Keratinocyte (primary cell): ENCODE data around the gene RERE. TPM values are rescaled to one million over a fixed set of nuclear protein-coding genes. Genes with fewer than 3 reads are reported as not detected.

ENCODE experiments used
- DNase-seq: peaks from one replicate; pipeline ENCODE4 v3.0.0-alpha.2; 2011; ENCODE audit warnings: low read depth, missing footprints, low spot score
- FAIRE-seq: peaks from 2 replicates; lab custom pipeline; 2011; peaks lifted over from hg19 to GRCh38; lab: Jason Lieb, UNC
- H2AFZ ChIP-seq: 2 replicates; pipeline ENCODE4 v1.6.0; 2012; ENCODE audit warnings: low read length, control low read depth, inconsistent platforms; ENCODE audit not compliant: control insufficient read depth
- H3K27ac ChIP-seq: 2 replicates; pipeline ENCODE4 v1.5.1; 2011; ENCODE audit warnings: low read length; ENCODE audit not compliant: control insufficient read depth, insufficient read depth
- H3K27me3 ChIP-seq: 3 replicates; pipeline ENCODE4 v1.6.0; 2011; ENCODE audit warnings: low read length; ENCODE audit not compliant: control insufficient read depth, insufficient read depth; ENCODE audit errors: extremely low read depth
- H3K36me3 ChIP-seq, 2 experiments: 2 replicates in 1 of 2; 3 replicates in 1 of 2; pipeline ENCODE4 v1.5.1; 2011; ENCODE audit warnings: low read length in 2 of 2, mild to moderate bottlenecking in 1 of 2; ENCODE audit not compliant: control insufficient read depth in 2 of 2, insufficient read depth in 2 of 2; ENCODE audit errors: extremely low read depth in 1 of 2
- H3K4me1 ChIP-seq: 3 replicates; pipeline ENCODE4 v1.5.1; 2011; ENCODE audit warnings: low read length; ENCODE audit not compliant: control insufficient read depth, insufficient read depth; ENCODE audit errors: extremely low read depth
- H3K4me2 ChIP-seq: 3 replicates; pipeline ENCODE4 v1.6.0; 2011; ENCODE audit warnings: low read depth, low read length; ENCODE audit not compliant: control insufficient read depth, insufficient read depth; ENCODE audit errors: extremely low read depth
- H3K4me3 ChIP-seq, 3 experiments: fragments of 200-600 bp in 1 of 3; sonication (generic) in 1 of 3; 2 replicates in 2 of 3; 3 replicates in 1 of 3; pipeline ENCODE4 v1.5.1; 2011 to 2016; ENCODE audit warnings: low read length in 3 of 3, mild to moderate bottlenecking in 3 of 3, control low read depth in 2 of 3, inconsistent platforms in 1 of 3, low read depth in 1 of 3, mixed read lengths in 1 of 3, mixed run types in 1 of 3, moderate library complexity in 1 of 3; ENCODE audit not compliant: control insufficient read depth in 2 of 3, insufficient read depth in 2 of 3; ENCODE audit errors: extremely low read depth in 1 of 3
- H3K79me2 ChIP-seq: 2 replicates; pipeline ENCODE4 v1.6.0; 2012; ENCODE audit warnings: low read length; ENCODE audit not compliant: control insufficient read depth, insufficient read depth
- H3K9ac ChIP-seq: 3 replicates; pipeline ENCODE4 v1.6.0; 2011; ENCODE audit warnings: low read length; ENCODE audit not compliant: control insufficient read depth, insufficient read depth; ENCODE audit errors: extremely low read depth
- H3K9me1 ChIP-seq: 3 replicates; pipeline ENCODE4 v1.6.0; 2011; ENCODE audit warnings: low read length; ENCODE audit not compliant: control insufficient read depth, insufficient read depth; ENCODE audit errors: extremely low read depth
- H3K9me3 ChIP-seq: 2 replicates; pipeline ENCODE4 v1.5.1; 2012; ENCODE audit warnings: low read depth, low read length; ENCODE audit not compliant: control insufficient read depth
- H4K20me1 ChIP-seq: 3 replicates; pipeline ENCODE4 v1.6.0; 2011; ENCODE audit warnings: low read length; ENCODE audit not compliant: control insufficient read depth, insufficient read depth; ENCODE audit errors: extremely low read depth
- EZH2 ChIP-seq: IDR thresholded peaks from one replicate; pipeline ENCODE4 v1.6.1; 2012; ENCODE audit warnings: inconsistent platforms, mild to moderate bottlenecking, low read length, moderate library complexity
- dilution Hi-C: fragments of 300-500 bp; cut with MboI; formaldehyde crosslinking; loops from one replicate; pipeline ENCODE4 v1.7.0; 2020; ENCODE audit warnings: low sequenced_read_pairs; ENCODE audit not compliant: extremely low pct_ligation_motif_present
- polyA plus RNA-seq, 5 experiments: library from polyadenylated mRNA; depleted of rRNA in 3 of 5; stranded (reverse) in 3 of 5; stranded (forward) in 1 of 5; unstranded in 1 of 5; fragments of >200 nt; gene quantifications; 1 replicate in 1 of 5; 2 replicates in 3 of 5; 3 replicates in 1 of 5; pipeline versions ENCODE4 v1.2.1 to v1.2.3, GENCODE V29; 2011 to 2012; ENCODE audit warnings: missing spikeins in 2 of 5, low read depth in 1 of 5, low replicate concordance in 1 of 5
- TF ChIP-seq, protein P1 (sequence below), 3 experiments: IDR thresholded peaks in 1 of 3; conservative IDR thresholded peaks in 1 of 3; optimal IDR thresholded peaks in 1 of 3; 2 replicates in 2 of 3; 3 replicates in 1 of 3; pipeline versions ENCODE3 to v1.5.1; 2011; ENCODE audit warnings: low read length in 3 of 3, mild to moderate bottlenecking in 3 of 3, moderate library complexity in 2 of 3, control low read depth in 1 of 3, inconsistent platforms in 1 of 3; ENCODE audit not compliant: insufficient read depth in 2 of 3; ENCODE audit errors: extremely low read depth in 1 of 3

Gene RERE
- polyA plus RNA-seq, 1 donor (not counting 4 experiments of a cell fraction or from before 2014, with no cell fraction given) = 3.8 TPM

DNA sequence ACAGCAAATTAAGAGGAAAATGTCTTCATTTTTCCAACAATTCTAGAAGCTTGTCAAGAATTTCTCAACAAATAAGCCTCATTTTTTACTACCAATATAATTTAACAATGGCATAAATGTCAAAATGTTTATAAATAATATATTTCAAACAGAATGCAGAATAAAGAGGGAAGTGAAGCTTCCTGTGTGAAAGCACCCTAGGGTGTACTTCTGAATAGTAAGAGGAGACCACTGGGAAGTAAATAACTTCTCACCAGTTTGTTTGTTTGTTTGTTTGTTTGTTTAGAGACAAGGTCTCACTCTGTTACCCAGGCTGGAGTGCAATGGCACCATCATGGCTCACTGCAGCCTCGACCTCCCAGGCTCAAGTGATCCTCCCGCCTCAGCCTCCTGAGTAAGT, 255.2 kb downstream of the RERE start:
- no peak for TF ChIP-seq EZH2
- TF ChIP-seq, protein P1, sequence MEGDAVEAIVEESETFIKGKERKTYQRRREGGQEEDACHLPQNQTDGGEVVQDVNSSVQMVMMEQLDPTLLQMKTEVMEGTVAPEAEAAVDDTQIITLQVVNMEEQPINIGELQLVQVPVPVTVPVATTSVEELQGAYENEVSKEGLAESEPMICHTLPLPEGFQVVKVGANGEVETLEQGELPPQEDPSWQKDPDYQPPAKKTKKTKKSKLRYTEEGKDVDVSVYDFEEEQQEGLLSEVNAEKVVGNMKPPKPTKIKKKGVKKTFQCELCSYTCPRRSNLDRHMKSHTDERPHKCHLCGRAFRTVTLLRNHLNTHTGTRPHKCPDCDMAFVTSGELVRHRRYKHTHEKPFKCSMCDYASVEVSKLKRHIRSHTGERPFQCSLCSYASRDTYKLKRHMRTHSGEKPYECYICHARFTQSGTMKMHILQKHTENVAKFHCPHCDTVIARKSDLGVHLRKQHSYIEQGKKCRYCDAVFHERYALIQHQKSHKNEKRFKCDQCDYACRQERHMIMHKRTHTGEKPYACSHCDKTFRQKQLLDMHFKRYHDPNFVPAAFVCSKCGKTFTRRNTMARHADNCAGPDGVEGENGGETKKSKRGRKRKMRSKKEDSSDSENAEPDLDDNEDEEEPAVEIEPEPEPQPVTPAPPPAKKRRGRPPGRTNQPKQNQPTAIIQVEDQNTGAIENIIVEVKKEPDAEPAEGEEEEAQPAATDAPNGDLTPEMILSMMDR (optimal IDR thresholded peaks at IDR 0.05 in 1 of 3, IDR thresholded peaks at IDR 0.05 in 1 of 3, conservative IDR thresholded peaks at IDR 0.05 in 1 of 3; ENCODE audit: extremely low read depth in 1 of 3, insufficient read depth in 2 of 3, low read length in 3 of 3) = no peak
- H3K27me3 ChIP-seq = no peaks in the 10 kb centered on the region

DNA sequence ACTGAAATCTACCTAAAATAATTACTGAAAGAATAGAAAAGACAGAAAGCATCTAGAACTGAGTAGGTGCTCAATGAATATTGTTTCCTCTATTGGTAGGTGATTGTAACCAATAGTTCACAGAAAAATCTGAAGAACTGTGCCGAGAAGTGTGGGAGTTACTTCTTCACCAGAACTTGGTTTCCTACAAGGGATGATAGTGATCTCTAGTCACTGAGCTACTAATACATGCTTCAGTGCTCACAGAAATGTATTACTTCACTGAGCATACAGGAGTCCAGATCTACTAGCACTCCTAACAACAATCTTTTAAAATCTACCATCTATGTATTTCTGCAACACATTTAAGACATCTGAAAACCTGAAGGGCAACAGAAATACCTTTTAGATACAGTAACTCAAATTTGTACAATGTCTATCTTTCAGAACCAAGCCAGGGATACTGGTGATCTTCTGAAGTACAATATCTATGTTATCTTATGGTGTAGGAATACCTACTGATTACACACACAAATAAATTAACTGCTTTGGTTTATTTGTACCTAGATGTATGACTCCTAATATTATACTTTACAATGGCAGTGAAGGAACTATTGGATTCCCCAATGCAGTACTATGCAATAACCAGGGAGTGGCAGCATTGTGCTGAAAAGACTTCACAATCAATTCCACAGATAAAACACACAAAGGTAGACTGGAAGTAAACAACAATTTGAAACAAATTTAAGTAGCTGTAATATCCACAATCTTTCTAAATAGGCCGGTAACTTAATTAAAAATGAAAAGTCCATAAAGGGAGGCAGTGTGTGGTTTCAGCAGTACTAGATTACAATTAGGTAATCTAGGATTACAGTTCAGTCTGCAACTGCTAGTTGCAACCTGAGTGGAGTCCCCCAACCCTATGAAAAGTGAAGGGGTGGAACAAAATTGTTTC, 256.6 kb downstream of the RERE start:
- Histone ChIP-seq H3K36me3 (peaks cover 0 to 1% of the 10 kb centered on the region in 2 experiments), H3K9me1 (no peaks in the 10 kb centered on the region), H3K27me3 (no peaks in the 10 kb centered on the region), H3K4me1 (no peaks in the 10 kb centered on the region), H3K4me3 (no peak overlapping the region), H4K20me1 (no peaks in the 10 kb centered on the region), H3K9ac (no peak overlapping the region), H3K79me2 (no peaks in the 10 kb centered on the region), H3K27ac (no peak overlapping the region), H3K9me3 (no peaks in the 10 kb centered on the region), H3K4me2 (no peak overlapping the region), H2AFZ (no peak overlapping the region)
- TF ChIP-seq, protein P1 (optimal IDR thresholded peaks at IDR 0.05 in 1 of 3, IDR thresholded peaks at IDR 0.05 in 1 of 3, conservative IDR thresholded peaks at IDR 0.05 in 1 of 3; ENCODE audit: extremely low read depth in 1 of 3, insufficient read depth in 2 of 3, low read length in 3 of 3) = peak in 2 of 3 experiments; percentile 68 to 80
- no peak for TF ChIP-seq EZH2
- dilution Hi-C loops = no loop called here
- DNase-seq = no peak
- no peak for FAIRE-seq

More for the DNA sequence above, 255.2 kb downstream of the RERE start:
- Histone ChIP-seq H3K9me3 (no peaks in the 10 kb centered on the region), H3K9me1 (no peaks in the 10 kb centered on the region), H2AFZ (no peak overlapping the region), H3K4me3 (no peak overlapping the region), H3K9ac (no peak overlapping the region), H3K79me2 (no peaks in the 10 kb centered on the region), H3K27ac (no peak overlapping the region), H3K4me1 (no peaks in the 10 kb centered on the region), H4K20me1 (no peaks in the 10 kb centered on the region), H3K4me2 (no peak overlapping the region), H3K36me3 (no peaks in the 10 kb centered on the region)
- dilution Hi-C loops = no loop called here
- FAIRE-seq = no peak
- DNase-seq = no peak
